Mucosa of gallbladder (tissue), 1 donor: ENCODE results near the gene KIAA1755. TPM values are rescaled to one million over a fixed set of nuclear protein-coding genes. Genes with fewer than 3 reads are reported as not detected.

ENCODE experiments used
- DNase-seq: peaks from one replicate; pipeline ENCODE4 v3.0.0-alpha.2; 2020; ENCODE audit warnings: low spot score
- total RNA-seq: library from RNA; stranded (reverse); gene quantifications from one replicate; pipeline ENCODE4 v1.2.1, GENCODE V29; 2021
- donor health status: DM: no; HTN: no; CAD: no.

KIAA1755 gene
- total RNA-seq, 1 donor from 2014 or later = 7.1 TPM

GRCh38 chr20:38202982-38203293 lies 57.6 kb downstream of the KIAA1755 start:
- DNase-seq = no peak

GRCh38 chr20:38202153-38202981 lies 58.2 kb downstream of the KIAA1755 start:
- no peak for DNase-seq

DNA sequence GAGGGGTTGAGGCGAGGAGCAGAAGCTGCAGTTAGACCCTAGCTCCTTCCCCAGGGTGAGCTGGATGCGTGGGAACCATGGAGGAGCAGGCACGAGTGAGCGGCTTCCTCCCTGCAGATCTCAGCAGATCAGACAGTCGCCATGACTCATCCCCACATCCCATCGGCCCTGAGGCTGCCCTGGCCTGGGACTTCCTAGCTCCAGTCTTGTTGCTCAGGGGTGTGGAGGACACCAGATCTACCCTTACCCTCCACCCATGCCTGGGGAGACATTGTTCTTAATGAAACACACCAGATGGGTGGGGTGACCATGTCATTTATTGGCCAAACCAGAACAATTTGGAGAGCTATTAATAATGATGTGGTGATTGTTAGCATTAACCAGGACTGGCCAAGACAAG lies 59.2 kb downstream of the KIAA1755 start:
- no peak for DNase-seq

DNA sequence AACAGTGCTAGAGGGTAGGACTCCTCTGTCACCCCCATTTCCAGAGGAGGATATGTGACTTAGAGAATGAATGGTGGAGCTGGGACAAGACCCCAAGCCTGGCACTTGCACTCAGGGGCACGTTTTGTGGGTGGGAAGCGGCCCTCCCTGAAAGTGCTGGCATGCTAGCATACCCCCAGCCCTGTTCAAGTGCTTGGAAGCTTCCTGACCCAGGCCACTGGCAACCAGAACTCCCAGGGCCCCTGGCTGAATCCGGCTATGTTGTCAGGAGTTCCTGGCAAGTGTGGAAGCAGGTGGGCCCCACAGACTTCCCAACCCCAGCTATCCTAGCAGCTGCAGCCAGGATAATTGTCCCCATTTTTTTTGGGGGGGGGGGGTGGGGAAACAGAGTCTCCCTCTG lies 59.9 kb downstream of the KIAA1755 start:
- DNase-seq = no peak

DNA sequence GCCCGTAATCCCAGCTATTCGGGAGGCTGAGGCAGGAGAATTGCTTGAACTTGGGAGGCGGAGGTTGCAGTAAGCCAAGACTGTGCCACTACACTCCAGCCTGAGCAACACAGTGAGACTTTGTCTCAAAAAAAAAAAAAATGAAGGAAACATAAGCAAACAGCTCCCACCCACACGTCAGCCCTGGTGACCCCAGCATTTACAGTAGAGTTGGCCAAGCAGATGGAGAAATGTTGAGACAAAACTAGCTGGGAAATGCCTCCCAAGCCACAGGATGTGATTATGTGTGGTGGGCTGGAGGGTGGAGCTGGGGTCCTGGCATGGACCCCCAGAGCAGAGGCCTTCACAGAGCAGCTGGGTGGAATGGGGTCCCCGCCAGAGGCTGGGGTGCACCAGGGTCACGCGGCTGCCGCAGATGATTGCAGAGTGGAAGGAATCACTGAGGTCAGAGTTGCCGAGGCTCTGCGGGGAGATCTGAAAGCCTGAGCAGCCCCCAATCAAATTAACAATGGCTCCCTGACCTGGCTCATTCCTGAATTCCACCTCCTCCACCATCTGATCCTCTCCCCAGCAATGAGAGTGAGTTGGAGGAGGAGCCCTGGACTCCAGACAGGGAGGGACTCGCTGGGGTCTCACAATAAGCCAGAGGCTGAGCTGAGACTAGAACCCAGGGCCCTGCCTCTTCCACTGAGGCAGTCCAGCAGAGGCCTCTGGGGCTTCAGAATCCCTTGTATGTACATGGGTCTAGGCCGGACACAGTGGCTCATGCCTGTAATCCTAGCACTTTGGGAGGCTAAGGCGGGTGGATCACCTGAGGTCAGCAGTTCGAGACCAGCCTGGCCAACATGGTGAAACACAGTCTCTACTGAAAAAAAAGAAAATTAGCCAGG lies 60.8 kb downstream of the KIAA1755 start:
- no peak for DNase-seq

GRCh38 chr20:38198238-38198861 lies 62.2 kb downstream of the KIAA1755 start:
- no peak for DNase-seq

- DNase-seq = no peak
These were observed 62.9 kb downstream of the KIAA1755 start for GRCh38 chr20:38197619-38198018.

DNA sequence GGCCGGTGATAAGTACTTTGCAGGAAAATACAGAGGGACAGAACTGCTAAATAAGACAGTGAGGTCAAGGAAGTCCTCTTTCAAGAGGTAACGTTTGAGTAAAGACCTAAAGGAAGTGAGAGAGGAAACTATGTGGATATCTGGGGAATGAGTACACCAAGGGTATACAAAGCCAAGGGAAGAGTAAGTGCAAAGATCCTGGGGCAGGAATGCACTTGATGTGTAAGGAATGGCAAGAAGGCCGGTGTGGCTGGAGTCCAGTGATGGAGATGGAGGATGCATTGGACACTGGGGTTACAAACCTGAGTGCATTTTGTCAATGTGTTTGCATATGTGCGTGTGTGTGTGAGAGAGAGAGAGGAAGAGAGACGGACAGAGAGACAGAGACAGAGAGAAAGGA lies 63.3 kb downstream of the KIAA1755 start:
- DNase-seq = no peak

- DNase-seq = peak; percentile 49
These were observed 63.9 kb downstream of the KIAA1755 start for GRCh38 chr20:38196592-38196991.

GRCh38 chr20:38196076-38196475 lies 64.5 kb downstream of the KIAA1755 start:
- no peak for DNase-seq

- no peak for DNase-seq
These were observed 65.0 kb downstream of the KIAA1755 start for GRCh38 chr20:38195521-38195920.

GRCh38 chr20:38194971-38195504 lies 65.5 kb downstream of the KIAA1755 start:
- DNase-seq = no peak

DNA sequence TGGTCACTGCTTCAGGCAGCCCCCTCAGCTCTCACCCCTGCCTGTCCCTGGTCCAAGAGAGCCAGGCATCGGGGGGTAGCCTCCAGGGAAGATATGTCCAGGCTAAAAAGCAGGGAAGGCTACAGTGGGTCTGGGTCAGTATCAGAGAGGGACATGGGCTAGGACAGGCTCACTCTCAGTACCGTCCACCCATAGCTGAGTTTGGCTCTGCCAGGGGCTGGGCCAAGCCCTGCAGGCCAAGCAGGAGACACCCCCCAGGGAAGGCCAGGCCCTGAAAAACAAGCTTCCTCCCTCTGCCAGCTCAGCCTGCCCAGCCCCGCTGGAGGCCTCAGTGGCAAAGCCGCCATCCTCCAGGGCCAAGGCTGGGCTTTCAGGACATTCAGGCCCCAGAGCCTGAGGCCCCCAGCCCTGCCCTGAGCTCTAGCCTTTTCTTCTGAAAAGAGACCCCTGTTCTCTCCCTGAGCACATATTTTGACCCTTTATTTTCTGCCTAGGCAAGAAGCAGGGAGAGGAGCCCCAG lies 66.9 kb downstream of the KIAA1755 start:
- DNase-seq = no peak

- no peak for DNase-seq
These were observed 68.1 kb downstream of the KIAA1755 start for GRCh38 chr20:38192323-38192885.

DNA sequence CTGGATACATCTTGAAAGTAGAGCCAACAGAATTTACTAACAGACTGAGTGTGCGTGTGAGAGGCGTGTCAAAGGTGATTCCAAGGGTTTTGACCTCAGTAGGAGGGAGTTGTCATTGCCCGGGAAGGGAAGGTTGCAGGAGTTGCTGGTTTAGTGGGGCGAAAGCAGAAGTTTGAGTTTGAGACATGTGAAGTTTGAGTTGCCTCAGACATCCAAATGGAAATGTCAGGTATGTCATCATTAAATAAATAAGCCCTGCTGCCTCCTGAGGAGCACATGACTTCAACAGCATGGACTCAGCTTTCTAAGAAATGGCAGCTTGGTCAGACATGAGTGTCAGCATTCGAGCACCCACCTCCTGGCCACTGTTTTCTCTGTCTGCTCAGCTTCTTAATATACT lies 68.9 kb downstream of the KIAA1755 start:
- no peak for DNase-seq

DNA sequence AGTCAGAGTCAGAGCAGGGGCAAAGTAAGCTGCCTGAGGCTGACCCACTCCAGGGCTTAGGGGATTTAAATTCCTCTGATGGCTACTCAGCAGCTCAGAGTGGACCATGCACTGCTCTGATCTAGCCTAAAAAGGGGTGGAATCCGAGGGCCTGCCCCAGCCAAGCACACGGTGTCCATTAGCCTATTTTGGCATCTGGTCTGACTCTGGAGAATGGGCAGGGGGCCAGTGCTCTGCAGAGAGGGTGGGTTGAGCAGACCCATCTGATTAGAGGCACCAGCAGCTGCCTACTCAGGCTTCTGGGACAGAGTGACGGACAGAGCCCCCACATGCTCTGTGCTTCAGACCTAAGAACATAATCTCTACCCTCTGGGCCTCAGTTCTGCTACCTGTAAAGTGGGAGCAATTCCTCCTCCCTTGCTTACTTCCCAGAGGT lies 69.6 kb downstream of the KIAA1755 start:
- no peak for DNase-seq

DNA sequence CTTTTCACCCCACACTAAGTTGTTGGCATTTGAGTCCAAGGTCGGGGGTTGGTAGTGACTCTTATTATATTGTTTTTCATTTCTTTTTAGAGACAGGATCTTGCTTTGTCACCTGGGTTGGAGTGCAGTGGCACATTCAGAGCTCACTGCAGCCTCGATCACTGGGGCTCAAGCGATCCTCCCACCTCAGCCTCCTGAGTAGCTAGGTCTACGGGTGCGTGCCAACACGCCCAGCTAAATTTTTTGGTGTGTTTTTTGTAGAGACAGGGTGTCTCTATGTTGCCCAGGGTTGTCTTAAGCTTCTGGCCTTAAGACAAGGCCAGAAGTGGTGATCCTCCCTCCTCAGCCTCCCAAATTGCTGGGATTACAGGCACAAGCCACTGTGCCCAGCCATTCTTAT lies 70.4 kb downstream of the KIAA1755 start:
- no peak for DNase-seq

DNA sequence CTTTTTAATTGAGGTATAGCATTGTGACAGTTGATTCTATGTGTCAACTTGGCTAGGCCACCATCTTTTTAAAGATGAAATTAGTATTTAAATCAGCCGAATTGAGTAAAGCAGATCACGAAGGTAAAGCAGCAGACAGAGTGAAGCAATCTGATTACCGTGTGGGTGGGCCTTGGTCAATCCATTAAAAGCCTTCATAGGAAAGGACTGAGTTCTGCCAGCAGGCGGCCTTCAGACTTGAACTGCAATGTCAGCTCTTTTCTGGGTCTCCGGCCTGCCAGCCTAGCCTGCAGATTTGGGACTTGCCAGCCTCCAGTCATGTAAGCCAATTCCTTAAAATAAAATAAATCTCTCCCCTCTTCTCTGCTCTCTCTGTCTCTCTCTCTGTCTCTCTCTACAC lies 73.0 kb downstream of the KIAA1755 start:
- no peak for DNase-seq

DNA sequence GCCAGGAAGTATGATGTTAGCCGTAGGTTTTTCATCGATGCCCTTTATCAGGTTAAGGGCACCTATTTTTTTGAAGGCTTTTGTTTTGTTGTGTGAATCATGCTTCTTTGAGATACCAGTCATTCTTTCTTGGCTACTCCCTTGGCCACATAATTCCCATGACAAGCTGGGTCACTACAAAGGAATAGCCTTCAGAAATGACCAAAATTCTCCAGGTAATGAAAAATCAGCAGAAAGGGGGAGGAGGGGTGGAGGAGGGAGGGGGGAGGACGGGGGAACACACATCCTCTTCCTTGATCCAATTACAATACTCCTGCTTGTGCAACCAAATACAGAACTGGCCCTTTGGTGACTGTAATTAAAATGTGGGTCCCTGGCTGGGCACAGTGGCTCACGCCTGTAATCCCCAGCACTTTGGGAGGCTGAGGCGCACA lies 73.7 kb downstream of the KIAA1755 start:
- DNase-seq = no peak

DNA sequence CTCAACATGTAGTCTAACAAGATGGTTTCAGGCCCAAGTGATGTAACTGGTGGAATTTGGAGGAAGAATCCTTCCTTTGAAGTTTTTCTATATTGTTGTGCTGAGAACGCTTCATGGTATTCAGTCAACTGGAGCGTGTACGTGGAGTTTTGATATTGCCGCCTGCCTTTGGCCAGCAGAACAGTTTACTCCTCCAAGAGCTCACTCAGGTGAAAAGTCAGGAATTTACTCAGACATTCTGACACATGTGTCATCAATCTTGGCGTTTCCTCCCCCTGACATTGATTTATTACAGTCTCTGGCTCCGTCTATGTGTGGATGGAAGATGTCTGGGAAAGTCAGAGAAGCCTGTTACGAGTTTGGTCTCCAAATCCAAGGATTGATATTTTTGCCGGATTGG lies 76.4 kb downstream of the KIAA1755 start:
- DNase-seq = no peak

- no peak for DNase-seq
These were observed 78.6 kb downstream of the KIAA1755 start for GRCh38 chr20:38181971-38182370.
